Breast epithelium (tissue), 3 donors: ENCODE measurements around the gene HMCN2.

Source experiments
- CTCF ChIP-seq, 3 donors: fragments of 450-650 bp; IDR thresholded peaks; one replicate each; pipeline ENCODE4 v1.5.1; 2016 to 2017; ENCODE audit warnings: antibody characterized with exemption in 3 of 3, mild to moderate bottlenecking in 3 of 3, moderate library complexity in 3 of 3
- POLR2A ChIP-seq: fragments of 450-650 bp; IDR thresholded peaks from one replicate; pipeline ENCODE4 v1.6.1; 2016; ENCODE audit warnings: antibody characterized with exemption, mild to moderate bottlenecking, moderate library complexity
- POLR2AphosphoS5 ChIP-seq, 3 donors: sonication (generic); formaldehyde crosslinking; IDR thresholded peaks; one replicate each; pipeline ENCODE4 v1.6.1; 2017; ENCODE audit warnings: antibody characterized with exemption in 3 of 3

- TF ChIP-seq CTCF (IDR thresholded peaks at IDR 0.05) = no peak
- TF ChIP-seq POLR2A = no peak
- TF ChIP-seq POLR2AphosphoS5 (IDR thresholded peaks at IDR 0.05) = no peak
These were observed 33.2 kb downstream of the HMCN2 start for GRCh38 chr9:130298662-130299279.
